GM12892 (cell line): ENCODE data around the gene CACNB1.

Source experiments
- POLR2A ChIP-seq: IDR thresholded peaks from 2 replicates; pipeline ENCODE4 v1.6.1; 2011; ENCODE audit warnings: low read depth, low read length, control low read depth
- POLR2AphosphoS5 ChIP-seq: IDR thresholded peaks from 2 replicates; pipeline ENCODE4 v1.6.1; 2011; ENCODE audit warnings: low read depth, low read length, control low read depth
- TAF1 ChIP-seq: IDR thresholded peaks from 2 replicates; pipeline ENCODE4 v1.6.1; 2011; ENCODE audit warnings: low read depth, mild to moderate bottlenecking, control low read depth, low read length, borderline replicate concordance

GRCh38 chr17:39183720-39184119 lies 13.7 kb downstream of the CACNB1 start:
- no peak for TF ChIP-seq POLR2AphosphoS5
- TF ChIP-seq TAF1, result no peak
- no peak for TF ChIP-seq POLR2A
